Myocyte (in vitro differentiated cells): ENCODE results near the gene KLF13. TPM values are rescaled to one million over a fixed set of nuclear protein-coding genes. Genes with fewer than 3 reads are reported as not detected.

Experiments used
- DNase-seq: peaks from one replicate; pipeline ENCODE4 v3.0.0-alpha.2; 2012; ENCODE audit warnings: low read depth
- total RNA-seq: library from RNA; depleted of rRNA; stranded (reverse); fragments of >200 nt; gene quantifications from 2 replicates; pipeline ENCODE4 v1.2.3, GENCODE V29; 2014

The KLF13 gene
- total RNA-seq, 1 donor from 2014 or later, result 61.2 TPM

GRCh38 chr15:31377030-31377429, 50.4 kb downstream of the KLF13 start:
- DNase-seq, result no peak

GRCh38 chr15:31378363-31378903, 51.8 kb downstream of the KLF13 start:
- DNase-seq, result no peak

- peak; percentile 42 for DNase-seq
These were observed 52.4 kb downstream of the KLF13 start for GRCh38 chr15:31379042-31379441.

- DNase-seq, result no peak
These were observed 52.9 kb downstream of the KLF13 start for GRCh38 chr15:31379577-31379976.

- DNase-seq, result no peak
These were observed 55.4 kb downstream of the KLF13 start for GRCh38 chr15:31381801-31382712.

- DNase-seq, result no peak
These were observed 56.0 kb downstream of the KLF13 start for GRCh38 chr15:31382713-31383045.

GRCh38 chr15:31383139-31383538, 56.5 kb downstream of the KLF13 start:
- DNase-seq, result no peak

GRCh38 chr15:31384568-31384967, 57.9 kb downstream of the KLF13 start:
- no peak for DNase-seq

GRCh38 chr15:31385736-31386135, 59.1 kb downstream of the KLF13 start:
- no peak for DNase-seq

- DNase-seq, result no peak
These were observed 60.5 kb downstream of the KLF13 start for GRCh38 chr15:31387092-31387478.

GRCh38 chr15:31387479-31388118, 61.0 kb downstream of the KLF13 start:
- DNase-seq, result peak; percentile 81

- DNase-seq, result no peak
These were observed 62.9 kb downstream of the KLF13 start for GRCh38 chr15:31389576-31389975.

GRCh38 chr15:31390029-31390428, 63.4 kb downstream of the KLF13 start:
- DNase-seq, result no peak

- DNase-seq, result no peak
These were observed 64.3 kb downstream of the KLF13 start for GRCh38 chr15:31390777-31391486.

- DNase-seq, result peak; percentile 48
These were observed 65.3 kb downstream of the KLF13 start for GRCh38 chr15:31391687-31392671.

- DNase-seq, result no peak
These were observed 66.2 kb downstream of the KLF13 start for GRCh38 chr15:31392761-31393401.

GRCh38 chr15:31393444-31394091, 66.9 kb downstream of the KLF13 start:
- no peak for DNase-seq

GRCh38 chr15:31396881-31397560, 70.4 kb downstream of the KLF13 start:
- peak; percentile 59 for DNase-seq
